Urothelium cell line (cell line): ENCODE data around the gene ACP4.
"Not testable (repeated sequence)": the region's sequence is repeated elsewhere in the genome, so short reads cannot be mapped to it uniquely, and the experiment has no call there.

Source experiments
- DNase-seq: peaks from one replicate; pipeline ENCODE4 v3.0.0; 2011; ENCODE audit warnings: low spot score, mixed read lengths
- FAIRE-seq: peaks from 2 replicates; lab custom pipeline; 2011; peaks lifted over from hg19 to GRCh38; lab: Jason Lieb, UNC

Gene ACP4

GRCh38 chr19:50773454-50773853, 16.8 kb upstream of the ACP4 start:
- not testable (repeated sequence) for DNase-seq, FAIRE-seq

GRCh38 chr19:50776131-50776530, 14.1 kb upstream of the ACP4 start:
- FAIRE-seq = no peak
- DNase-seq = no peak

GRCh38 chr19:50777261-50777660, 13.0 kb upstream of the ACP4 start:
- FAIRE-seq (no peak), DNase-seq (no peak)

- FAIRE-seq (no peak), DNase-seq (peak; percentile 60)
Measured at GRCh38 chr19:50777830-50778303, 12.3 kb upstream of the ACP4 start.

- DNase-seq = no peak
- no peak for FAIRE-seq
Measured at GRCh38 chr19:50778906-50779430, 11.2 kb upstream of the ACP4 start.

GRCh38 chr19:50779504-50780457, 10.4 kb upstream of the ACP4 start:
- DNase-seq (no peak), FAIRE-seq (no peak)

- DNase-seq (no peak), FAIRE-seq (no peak)
Measured at GRCh38 chr19:50780753-50781435, 9.3 kb upstream of the ACP4 start.

GRCh38 chr19:50783848-50784152, 6.4 kb upstream of the ACP4 start:
- DNase-seq, FAIRE-seq: not testable (repeated sequence)

- no peak for DNase-seq
- FAIRE-seq = no peak
Measured at GRCh38 chr19:50784710-50785109, 5.5 kb upstream of the ACP4 start.

GRCh38 chr19:50785329-50785728, 4.9 kb upstream of the ACP4 start:
- FAIRE-seq = no peak
- no peak for DNase-seq

- FAIRE-seq = no peak
- no peak for DNase-seq
Measured at GRCh38 chr19:50790922-50791467, 780 bp downstream of the ACP4 start.

GRCh38 chr19:50791594-50792271, 1.5 kb downstream of the ACP4 start:
- DNase-seq (no peak), FAIRE-seq (no peak)

GRCh38 chr19:50792272-50793250, 2.3 kb downstream of the ACP4 start:
- DNase-seq (no peak), FAIRE-seq (no peak)

- FAIRE-seq (no peak), DNase-seq (no peak)
Measured at GRCh38 chr19:50793558-50794065, 3.4 kb downstream of the ACP4 start.

GRCh38 chr19:50794074-50794875, 4.1 kb downstream of the ACP4 start:
- FAIRE-seq = no peak
- DNase-seq = peak; percentile 29

- DNase-seq (peak; percentile 37), FAIRE-seq (peak; percentile 79)
Measured at GRCh38 chr19:50794876-50795663, 4.9 kb downstream of the ACP4 start.

- no peak for DNase-seq
Measured at GRCh38 chr19:50795664-50796073, 5.5 kb downstream of the ACP4 start.

GRCh38 chr19:50796128-50796633, 6.0 kb downstream of the ACP4 start:
- FAIRE-seq (no peak), DNase-seq (no peak)

More at GRCh38 chr19:50795664-50796073, 5.5 kb downstream of the ACP4 start:
- FAIRE-seq = no peak
